GM12874 (cell line): ENCODE data around the gene AP2A2.

Experiments used
- TF ChIP-seq, protein P1 (sequence below): IDR thresholded peaks from 2 replicates; pipeline ENCODE4 v1.5.1; 2011; ENCODE audit warnings: low read depth, mild to moderate bottlenecking, control low read depth, low read length, moderate library complexity; ENCODE audit not compliant: insufficient read depth

AP2A2 gene

DNA sequence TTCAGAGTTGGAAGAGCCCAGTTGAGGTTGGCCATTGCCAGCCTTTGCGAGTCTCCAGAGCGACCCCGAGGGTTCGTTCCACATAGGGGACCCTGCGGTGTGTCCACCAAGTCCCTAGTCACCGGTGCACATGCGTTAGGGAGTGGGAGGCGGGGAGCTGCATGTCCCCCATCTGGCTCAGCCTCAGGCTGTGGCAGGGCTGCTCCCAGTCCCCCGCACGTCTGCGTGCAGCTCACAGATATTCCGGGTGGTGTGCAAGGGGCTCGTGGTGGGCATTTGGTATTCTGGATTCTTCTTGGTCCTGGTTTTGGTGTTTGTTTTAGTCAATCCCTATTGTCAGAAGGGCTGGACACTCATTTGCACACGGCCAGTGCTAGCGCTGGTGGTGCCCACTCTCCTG lies 62.0 kb downstream of the AP2A2 start:
- TF ChIP-seq, protein P1, sequence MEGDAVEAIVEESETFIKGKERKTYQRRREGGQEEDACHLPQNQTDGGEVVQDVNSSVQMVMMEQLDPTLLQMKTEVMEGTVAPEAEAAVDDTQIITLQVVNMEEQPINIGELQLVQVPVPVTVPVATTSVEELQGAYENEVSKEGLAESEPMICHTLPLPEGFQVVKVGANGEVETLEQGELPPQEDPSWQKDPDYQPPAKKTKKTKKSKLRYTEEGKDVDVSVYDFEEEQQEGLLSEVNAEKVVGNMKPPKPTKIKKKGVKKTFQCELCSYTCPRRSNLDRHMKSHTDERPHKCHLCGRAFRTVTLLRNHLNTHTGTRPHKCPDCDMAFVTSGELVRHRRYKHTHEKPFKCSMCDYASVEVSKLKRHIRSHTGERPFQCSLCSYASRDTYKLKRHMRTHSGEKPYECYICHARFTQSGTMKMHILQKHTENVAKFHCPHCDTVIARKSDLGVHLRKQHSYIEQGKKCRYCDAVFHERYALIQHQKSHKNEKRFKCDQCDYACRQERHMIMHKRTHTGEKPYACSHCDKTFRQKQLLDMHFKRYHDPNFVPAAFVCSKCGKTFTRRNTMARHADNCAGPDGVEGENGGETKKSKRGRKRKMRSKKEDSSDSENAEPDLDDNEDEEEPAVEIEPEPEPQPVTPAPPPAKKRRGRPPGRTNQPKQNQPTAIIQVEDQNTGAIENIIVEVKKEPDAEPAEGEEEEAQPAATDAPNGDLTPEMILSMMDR, result no peak

DNA sequence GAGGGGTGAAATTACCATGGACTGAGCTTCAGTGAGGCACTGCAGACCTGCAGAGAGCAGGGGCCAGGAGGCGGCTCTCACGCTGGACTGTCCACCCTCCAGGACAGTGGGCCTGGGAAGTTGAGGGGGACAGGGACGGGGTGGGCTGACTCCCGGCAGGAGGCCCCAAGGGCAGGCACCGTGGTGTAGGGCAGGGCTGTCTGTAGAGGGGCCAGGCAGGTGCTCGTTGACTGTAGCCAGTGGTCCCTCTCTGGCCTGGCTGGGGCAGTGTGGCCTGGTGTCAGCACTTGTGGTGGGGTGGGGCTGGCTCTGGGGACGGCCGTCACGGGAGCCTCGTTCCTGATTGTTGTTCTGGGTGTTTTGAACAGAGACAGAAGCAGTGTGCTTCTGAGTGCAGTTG lies 64.4 kb downstream of the AP2A2 start:
- TF ChIP-seq, protein P1, result no peak

DNA sequence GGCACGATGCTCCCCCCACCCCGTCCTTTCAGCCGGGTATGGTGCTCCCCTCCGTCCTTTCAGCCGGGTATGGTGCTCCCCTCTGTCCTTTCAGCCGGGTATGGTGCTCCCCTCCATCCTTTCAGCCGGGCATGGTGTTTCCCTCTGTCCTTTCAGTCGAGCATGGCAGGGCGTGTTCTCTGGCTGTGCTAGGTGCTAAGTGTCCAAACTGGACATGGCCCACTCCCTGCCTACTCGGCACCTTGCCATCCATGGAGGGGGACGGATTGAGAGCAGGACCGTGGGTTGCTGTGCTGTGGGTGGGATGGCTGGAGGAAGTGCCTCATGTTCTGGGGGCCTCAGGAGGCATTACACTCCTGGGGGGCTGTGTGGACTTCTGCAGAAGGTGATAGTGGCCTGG lies 65.4 kb downstream of the AP2A2 start:
- TF ChIP-seq, protein P1, result no peak

DNA sequence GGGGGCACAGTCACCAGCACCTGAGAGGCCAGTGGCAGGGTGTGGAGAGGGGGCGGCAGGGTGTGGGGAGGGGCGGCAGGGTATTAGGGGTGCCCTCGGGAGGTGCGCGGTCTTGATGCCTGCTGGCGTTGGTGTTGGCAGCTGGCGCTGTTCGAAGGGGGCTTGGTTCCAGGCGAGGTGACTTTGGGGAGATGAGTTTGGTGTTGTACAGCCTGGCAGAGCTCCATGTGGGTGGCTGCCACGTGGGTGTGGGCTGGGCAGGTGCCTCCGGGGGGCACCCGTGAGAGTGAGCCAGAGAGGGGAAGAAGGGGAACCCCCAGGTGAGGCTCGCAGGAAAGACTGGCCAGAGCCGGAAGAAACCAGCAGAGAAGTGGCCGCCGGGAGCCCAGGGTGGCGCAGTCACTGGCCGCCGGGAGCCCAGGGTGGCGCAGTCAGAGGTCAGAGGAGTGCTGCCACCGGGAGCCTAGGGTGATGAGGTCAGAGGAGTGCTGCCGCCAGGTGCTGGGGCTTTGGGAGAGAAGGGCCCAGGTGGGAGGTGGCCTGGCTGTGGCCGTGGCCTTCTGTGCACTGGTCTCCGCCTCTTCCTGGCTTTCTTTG lies 66.1 kb downstream of the AP2A2 start:
- TF ChIP-seq, protein P1, result no peak

DNA sequence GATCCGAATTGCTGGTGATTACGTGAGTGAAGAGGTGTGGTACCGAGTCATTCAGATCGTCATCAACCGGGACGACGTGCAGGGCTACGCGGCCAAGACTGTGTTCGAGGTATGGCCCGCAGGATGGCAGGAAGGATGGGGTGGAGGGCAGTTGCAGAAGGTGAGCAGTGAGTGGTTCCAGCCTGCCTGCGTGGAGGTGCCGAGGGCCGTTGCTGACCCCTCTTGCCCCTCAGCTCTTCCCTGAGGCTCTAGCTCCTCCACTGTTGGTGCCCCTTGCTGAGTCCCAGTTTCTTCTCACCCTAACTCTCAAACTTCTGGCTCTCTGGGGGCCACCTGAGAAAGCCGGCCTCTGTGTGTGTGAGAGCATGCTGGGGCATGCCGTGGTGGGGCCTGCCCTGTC lies 66.9 kb downstream of the AP2A2 start:
- TF ChIP-seq, protein P1, result no peak

DNA sequence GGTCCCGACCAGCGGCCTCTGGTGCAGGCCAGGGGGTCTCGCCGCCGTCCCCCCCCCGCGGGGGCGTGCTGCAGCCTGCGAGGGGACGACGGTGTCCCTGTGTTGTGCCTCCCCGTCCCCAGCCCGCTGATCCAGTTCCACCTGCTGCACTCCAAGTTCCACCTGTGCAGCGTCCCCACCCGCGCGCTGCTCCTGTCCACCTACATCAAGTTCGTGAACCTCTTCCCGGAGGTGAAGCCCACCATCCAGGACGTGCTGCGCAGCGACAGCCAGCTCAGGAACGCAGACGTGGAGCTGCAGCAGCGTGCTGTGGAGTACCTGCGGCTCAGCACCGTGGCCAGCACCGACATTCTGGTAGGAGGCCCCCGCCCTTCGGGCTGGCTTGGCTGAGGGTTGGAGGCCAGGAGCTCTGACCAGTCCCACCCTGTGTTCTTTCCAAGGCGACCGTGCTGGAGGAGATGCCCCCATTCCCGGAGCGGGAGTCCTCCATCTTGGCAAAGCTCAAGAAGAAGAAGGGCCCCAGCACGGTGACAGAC lies 68.0 kb downstream of the AP2A2 start:
- TF ChIP-seq, protein P1, result no peak

DNA sequence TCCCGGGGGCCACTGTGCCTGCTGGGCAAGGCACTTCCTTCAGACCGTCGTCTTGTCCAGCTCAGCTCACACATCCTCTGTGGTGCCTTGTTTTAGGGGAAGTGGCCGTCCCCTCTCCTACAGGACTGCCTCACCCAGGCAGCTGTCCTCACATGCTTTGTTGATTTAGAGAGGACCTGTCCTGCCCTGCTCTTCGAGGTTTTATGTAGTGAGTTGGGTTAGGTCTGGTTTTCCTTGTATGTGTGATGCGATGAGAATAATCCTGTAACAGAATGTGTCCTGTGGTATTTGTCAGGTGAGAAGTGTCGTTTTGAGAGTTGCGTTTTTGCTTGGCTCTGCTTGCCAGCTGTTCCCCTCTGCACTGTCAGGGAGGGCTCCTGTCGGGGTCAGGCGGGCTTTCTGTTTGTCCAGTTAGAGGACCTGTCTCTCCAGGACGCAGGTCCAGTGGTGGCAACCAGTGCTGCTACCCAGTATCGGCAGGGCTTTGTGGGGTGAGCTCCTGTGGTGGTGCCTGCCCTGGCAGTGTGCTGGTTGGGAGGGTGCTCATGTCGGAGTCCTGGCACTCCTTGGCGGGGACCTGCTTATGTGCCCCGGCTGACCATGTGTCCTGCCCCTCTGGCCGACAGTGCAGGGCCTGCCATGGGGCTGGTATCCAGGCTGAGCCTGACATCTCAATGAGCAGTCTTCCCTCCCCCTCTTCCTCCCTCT lies 69.5 kb downstream of the AP2A2 start:
- TF ChIP-seq, protein P1, result no peak
